ENCODE data around the gene TMA7.

The TMA7 gene

GRCh38 chr3:48409291-48410201 lies 30.5 kb upstream of the TMA7 start:
- no peak for DNase-seq (ENCODE audit: low spot score)

- no peak for DNase-seq (ENCODE audit: low spot score)
Observed at GRCh38 chr3:48410205-48411040, 29.6 kb upstream of the TMA7 start.

GRCh38 chr3:48411041-48411588 lies 28.9 kb upstream of the TMA7 start:
- no peak for DNase-seq (ENCODE audit: low spot score)

- DNase-seq (ENCODE audit: low spot score), result no peak
Observed at GRCh38 chr3:48411606-48412374, 28.3 kb upstream of the TMA7 start.

GRCh38 chr3:48412375-48413001 lies 27.6 kb upstream of the TMA7 start:
- no peak for DNase-seq (ENCODE audit: low spot score)

- DNase-seq (ENCODE audit: low spot score), result no peak
Observed at GRCh38 chr3:48413086-48413485, 27.0 kb upstream of the TMA7 start.

- DNase-seq (ENCODE audit: low spot score), result no peak
Observed at GRCh38 chr3:48413611-48414010, 26.4 kb upstream of the TMA7 start.

- DNase-seq (ENCODE audit: low spot score), result no peak
Observed at GRCh38 chr3:48414376-48415250, 25.4 kb upstream of the TMA7 start.

GRCh38 chr3:48415251-48415953 lies 24.7 kb upstream of the TMA7 start:
- no peak for DNase-seq (ENCODE audit: low spot score)

GRCh38 chr3:48416091-48416505 lies 24.0 kb upstream of the TMA7 start:
- DNase-seq (ENCODE audit: low spot score), result no peak

GRCh38 chr3:48416546-48416945 lies 23.5 kb upstream of the TMA7 start:
- DNase-seq (ENCODE audit: low spot score), result no peak

GRCh38 chr3:48417529-48418108 lies 22.4 kb upstream of the TMA7 start:
- no peak for DNase-seq (ENCODE audit: low spot score)

- no peak for DNase-seq (ENCODE audit: low spot score)
Observed at GRCh38 chr3:48418140-48418539, 21.9 kb upstream of the TMA7 start.

- DNase-seq (ENCODE audit: low spot score), result no peak
Observed at GRCh38 chr3:48418651-48419050, 21.4 kb upstream of the TMA7 start.

GRCh38 chr3:48419149-48419548 lies 20.9 kb upstream of the TMA7 start:
- DNase-seq (ENCODE audit: low spot score), result no peak

GRCh38 chr3:48419597-48419996 lies 20.5 kb upstream of the TMA7 start:
- no peak for DNase-seq (ENCODE audit: low spot score)

GRCh38 chr3:48420561-48420960 lies 19.5 kb upstream of the TMA7 start:
- no peak for DNase-seq (ENCODE audit: low spot score)

- no peak for DNase-seq (ENCODE audit: low spot score)
Observed at GRCh38 chr3:48422272-48422671, 17.8 kb upstream of the TMA7 start.

GRCh38 chr3:48422681-48423080 lies 17.4 kb upstream of the TMA7 start:
- DNase-seq (ENCODE audit: low spot score), result no peak

Data from hematopoietic multipotent progenitor cell treated with erythropoietin and hydrocortisone succinate and interleukin-3 and kit ligand, for 17 days (in vitro differentiated cells).